GM23338 (cell line): ENCODE results near the gene LYG1. TPM values are rescaled to one million over a fixed set of nuclear protein-coding genes. Genes with fewer than 3 reads are reported as not detected.

ENCODE experiments used
- ATAC-seq: fragments of 200-7000 bp; cut with Tn5 transposase; 3 replicates; pipeline ENCODE4 v1.9.1; 2020
- DNase-seq: peaks from one replicate; pipeline ENCODE4 v3.0.0-alpha.2; 2015; ENCODE audit warnings: low spot score
- H2AFZ ChIP-seq: fragments of 200-600 bp; sonication (generic); 2 replicates; pipeline ENCODE4 v1.8.0; 2016; ENCODE audit warnings: antibody characterized with exemption, mild to moderate bottlenecking, moderate library complexity
- H3F3A ChIP-seq: fragments of 200-600 bp; sonication (generic); replicated peaks from 2 replicates; pipeline ENCODE4 v1.8.0; 2017; ENCODE audit warnings: antibody characterized with exemption, mixed run types, low read depth
- H3K27ac ChIP-seq: fragments of 200-600 bp; sonication (generic); 2 replicates; pipeline ENCODE4 v1.6.1; 2016; ENCODE audit warnings: low read depth
- H3K27me3 ChIP-seq: fragments of 200-600 bp; sonication (generic); 2 replicates; pipeline ENCODE4 v1.8.0; 2016; ENCODE audit warnings: mild to moderate bottlenecking, mixed run types, moderate library complexity; ENCODE audit not compliant: insufficient read depth
- H3K36me3 ChIP-seq: fragments of 200-600 bp; sonication (generic); 2 replicates; pipeline ENCODE4 v1.8.0; 2016; ENCODE audit warnings: mild to moderate bottlenecking; ENCODE audit not compliant: insufficient read depth
- H3K4me1 ChIP-seq: fragments of 200-600 bp; sonication (generic); 2 replicates; pipeline ENCODE4 v1.8.0; 2016; ENCODE audit warnings: mild to moderate bottlenecking, moderate library complexity; ENCODE audit not compliant: insufficient read depth
- H3K4me2 ChIP-seq: fragments of 200-600 bp; sonication (generic); 2 replicates; pipeline ENCODE4 v1.7.1; 2017; ENCODE audit warnings: mixed run types
- H3K4me3 ChIP-seq: fragments of 200-600 bp; sonication (generic); 2 replicates; pipeline ENCODE4 v1.6.1; 2016; ENCODE audit warnings: mixed run types
- H3K79me2 ChIP-seq: fragments of 200-600 bp; sonication (generic); replicated peaks from 2 replicates; pipeline ENCODE4 v1.8.0; 2017; ENCODE audit warnings: mild to moderate bottlenecking; ENCODE audit not compliant: insufficient read depth
- H3K9me2 ChIP-seq: fragments of 200-600 bp; sonication (generic); 2 replicates; pipeline ENCODE4 v1.8.0; 2017; ENCODE audit not compliant: insufficient read depth
- H4K20me1 ChIP-seq: fragments of 200-600 bp; sonication (generic); replicated peaks from 2 replicates; pipeline ENCODE4 v1.8.0; 2017; ENCODE audit warnings: mild to moderate bottlenecking; ENCODE audit not compliant: insufficient read depth
- H3K27ac Mint-ChIP-seq: 2 replicates; pipeline ENCODE4 v1.8.0; 2020; ENCODE audit warnings: inconsistent platforms, mild to moderate bottlenecking, moderate library complexity, mixed read lengths
- H3K27me3 Mint-ChIP-seq: 3 replicates; pipeline ENCODE4 v1.8.0; 2022; ENCODE audit warnings: low read depth, mild to moderate bottlenecking, moderate library complexity, mixed read lengths, inconsistent platforms; ENCODE audit not compliant: insufficient read depth, poor library complexity
- H3K36me3 Mint-ChIP-seq: 3 replicates; pipeline ENCODE4 v1.8.0; 2021; ENCODE audit warnings: low read depth, mild to moderate bottlenecking, inconsistent platforms, moderate library complexity, mixed read lengths
- H3K4me1 Mint-ChIP-seq: 3 replicates; pipeline ENCODE4 v1.8.0; 2020; ENCODE audit warnings: mild to moderate bottlenecking, inconsistent platforms, mixed read lengths
- H3K4me3 Mint-ChIP-seq: 3 replicates; pipeline ENCODE4 v1.8.0; 2021; ENCODE audit warnings: moderate library complexity, mild to moderate bottlenecking, inconsistent platforms, mixed read lengths
- H3K9me3 Mint-ChIP-seq: 3 replicates; pipeline ENCODE4 v1.8.0; 2020; ENCODE audit warnings: moderate library complexity, mild to moderate bottlenecking, inconsistent platforms, mixed read lengths
- CREB1 ChIP-seq: fragments of 250-450 bp; sonication (Bioruptor Pico); IDR thresholded peaks from 2 replicates; pipeline ENCODE4 v1.5.0; 2020; ENCODE audit warnings: low read depth, mild to moderate bottlenecking, moderate library complexity
- CTCF ChIP-seq, 2 experiments: fragments of 200-600 bp in 1 of 2; sonication (generic) in 1 of 2; conservative IDR thresholded peaks; 2 replicates each; pipeline versions ENCODE4 v1.5.1 to v1.6.1; 2016 to 2017; ENCODE audit warnings: antibody characterized with exemption in 2 of 2, low read depth in 2 of 2, mild to moderate bottlenecking in 2 of 2, moderate library complexity in 1 of 2
- ETS1 ChIP-seq: IDR thresholded peaks from 2 replicates; pipeline ENCODE4 v1.6.1; 2016; ENCODE audit warnings: antibody characterized with exemption
- EZH2 ChIP-seq: fragments of 200-600 bp; sonication (generic); IDR thresholded peaks from one replicate; pipeline ENCODE4 v1.8.0; 2017; ENCODE audit warnings: antibody characterized with exemption, mild to moderate bottlenecking, low read depth; ENCODE audit not compliant: unreplicated experiment
- EZH2phosphoT487 ChIP-seq: fragments of 200-600 bp; sonication (generic); IDR thresholded peaks from one replicate; pipeline ENCODE4 v1.8.1; 2018; ENCODE audit warnings: antibody characterized with exemption; ENCODE audit not compliant: unreplicated experiment
- JUNB ChIP-seq: IDR thresholded peaks from one replicate; pipeline ENCODE4 v1.6.1; 2016; ENCODE audit warnings: antibody characterized with exemption; ENCODE audit not compliant: unreplicated experiment
- NANOG ChIP-seq: IDR thresholded peaks from 2 replicates; pipeline ENCODE4 v1.6.1; 2016; ENCODE audit warnings: antibody characterized with exemption, borderline replicate concordance
- POLR2AphosphoS5 ChIP-seq: IDR thresholded peaks from 2 replicates; pipeline ENCODE4 v1.6.1; 2016; ENCODE audit warnings: antibody characterized with exemption, low read depth
- REST ChIP-seq: IDR thresholded peaks from one replicate; pipeline ENCODE4 v1.6.1; 2018; ENCODE audit warnings: antibody characterized with exemption; ENCODE audit not compliant: unreplicated experiment
- STAT1 ChIP-seq: IDR thresholded peaks from one replicate; pipeline ENCODE4 v1.6.1; 2016; ENCODE audit warnings: antibody characterized with exemption; ENCODE audit not compliant: unreplicated experiment
- ZNF114 ChIP-seq: fragments of 250-450 bp; sonication (Bioruptor Pico); IDR thresholded peaks from 2 replicates; pipeline ENCODE4 v1.5.0; 2020; ENCODE audit warnings: mild to moderate bottlenecking, moderate library complexity
- ZNF331 ChIP-seq: fragments of 250-450 bp; sonication (Bioruptor Pico); IDR thresholded peaks from 2 replicates; pipeline ENCODE4 v1.5.0; 2020; ENCODE audit warnings: low read depth, mild to moderate bottlenecking, moderate library complexity
- ZNF462 ChIP-seq: fragments of 250-450 bp; sonication (Bioruptor Pico); IDR thresholded peaks from 2 replicates; pipeline ENCODE4 v1.5.0; 2020; ENCODE audit warnings: mild to moderate bottlenecking, moderate library complexity
- polyA plus RNA-seq: library from polyadenylated mRNA; unstranded; fragments of >200 nt; fragmentation: Nextera tagmentation; extraction: Ambion mirVana; gene quantifications from 2 replicates; pipeline ENCODE4 v1.2.1, GENCODE V29; 2016
- total RNA-seq: library from RNA; depleted of rRNA; stranded (reverse); fragments of >200 nt; shearing (Covaris generic); gene quantifications from 2 replicates; pipeline ENCODE4 v1.2.3, GENCODE V29; 2014

The LYG1 gene
- total and polyA plus RNA-seq, 2 experiments from 2014 or later: 0.35 to 0.57 TPM

GRCh38 chr2:99338029-99338585 is 37.1 kb upstream of the LYG1 start:
- no peak overlapping the region for H3K27ac ChIP-seq
- 0 out of 2 replicates have a peak, but pooled peaks cover 4% of the 10 kb centered on the region for H3F3A ChIP-seq
- H4K20me1 ChIP-seq: peaks cover 38% of the 10 kb centered on the region
- peak overlapping the region; percentile 80 for H3K4me3 ChIP-seq
- Mint-ChIP-seq H3K4me1 (peaks cover 6% of the 10 kb centered on the region), H3K27me3 (peaks cover 4% of the 10 kb centered on the region), H3K36me3 (peaks cover 2% of the 10 kb centered on the region; the same call in 2 of the 3 replicates), H3K27ac (no peak overlapping the region), H3K4me3 (no peak overlapping the region), H3K9me3 (no peaks in the 10 kb centered on the region)
- peak overlapping the region; percentile 88 for H3K4me2 ChIP-seq
- no peak for ATAC-seq
- peaks cover 11% of the 10 kb centered on the region for H3K4me1 ChIP-seq
- peak overlapping the region; percentile 78; the same call in 1 of the 2 replicates for H2AFZ ChIP-seq
- DNase-seq: peak; percentile 19
- no peak for TF ChIP-seq EZH2
- no peak for TF ChIP-seq POLR2AphosphoS5
- no peak for TF ChIP-seq ETS1
- no peak for TF ChIP-seq REST
- TF ChIP-seq CREB1 (CRISPR knock-in tag): no peak
- TF ChIP-seq ZNF114 (CRISPR knock-in tag): no peak
- no peak for TF ChIP-seq ZNF331 (CRISPR knock-in tag)
- no peak for TF ChIP-seq EZH2phosphoT487
- TF ChIP-seq CTCF (conservative IDR thresholded peaks at IDR 0.05; ENCODE audit: low read depth in 2 of 2): no peak
- TF ChIP-seq STAT1: no peak
- no peak for TF ChIP-seq JUNB
- no peak for TF ChIP-seq ZNF462 (CRISPR knock-in tag)
- TF ChIP-seq NANOG: no peak
- no peaks in the 10 kb centered on the region for H3K27me3 ChIP-seq
- H3K79me2 ChIP-seq: peaks cover 87% of the 10 kb centered on the region
- no peaks in the 10 kb centered on the region for H3K9me2 ChIP-seq
- no peaks in the 10 kb centered on the region for H3K36me3 ChIP-seq
